Measurements from ENCODE around the gene ATAD3B.
A peak's percentile ranks its signal among the peaks of the same experiment; 100 is the strongest.

The ATAD3B gene

DNA sequence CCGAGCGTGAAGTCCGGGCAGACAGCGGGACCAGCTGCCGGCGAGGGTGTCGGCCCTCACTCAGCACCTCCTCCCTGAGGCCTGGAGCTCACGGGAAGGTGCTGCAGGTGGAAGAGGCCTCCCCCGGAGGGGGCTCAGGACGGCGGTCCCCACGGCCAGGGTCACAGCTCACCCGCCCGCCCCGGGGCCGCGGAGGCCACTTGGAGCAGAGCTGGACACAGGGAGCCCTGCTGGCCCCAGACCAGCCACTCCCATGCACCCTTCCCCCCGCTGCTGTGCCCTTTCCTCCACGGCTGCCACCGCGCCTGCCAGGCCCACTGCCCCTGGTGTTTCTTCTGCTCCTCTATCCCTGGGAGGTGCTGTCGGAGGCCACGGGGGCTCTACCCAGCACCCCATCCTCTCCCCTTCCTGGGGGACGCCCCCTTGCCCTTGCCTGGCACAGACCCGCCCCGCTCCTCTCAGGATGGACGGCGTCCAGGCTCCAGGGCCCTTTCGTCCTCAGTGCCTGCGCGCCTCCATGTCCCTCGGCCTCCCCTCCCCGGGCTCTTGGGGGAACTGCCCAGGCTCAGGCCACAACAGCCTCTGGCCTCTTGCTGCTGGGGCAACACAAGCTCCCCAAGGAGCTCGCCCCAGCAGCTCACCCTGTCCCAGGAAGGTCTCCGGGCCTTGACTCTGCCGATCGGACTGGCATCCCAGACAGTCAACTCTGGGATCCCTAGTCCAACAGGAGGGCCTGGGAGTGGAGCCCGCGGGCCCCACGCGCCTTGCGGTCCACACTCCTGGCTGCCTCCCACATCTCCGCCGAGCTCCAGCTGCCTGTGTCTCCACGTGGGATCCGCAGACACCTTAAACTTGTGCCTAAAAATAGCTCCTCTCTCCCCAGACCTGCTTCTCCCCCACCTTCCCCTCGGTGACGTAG, 64.7 kb downstream of the ATAD3B start:
- no peak for DNase-seq

DNA sequence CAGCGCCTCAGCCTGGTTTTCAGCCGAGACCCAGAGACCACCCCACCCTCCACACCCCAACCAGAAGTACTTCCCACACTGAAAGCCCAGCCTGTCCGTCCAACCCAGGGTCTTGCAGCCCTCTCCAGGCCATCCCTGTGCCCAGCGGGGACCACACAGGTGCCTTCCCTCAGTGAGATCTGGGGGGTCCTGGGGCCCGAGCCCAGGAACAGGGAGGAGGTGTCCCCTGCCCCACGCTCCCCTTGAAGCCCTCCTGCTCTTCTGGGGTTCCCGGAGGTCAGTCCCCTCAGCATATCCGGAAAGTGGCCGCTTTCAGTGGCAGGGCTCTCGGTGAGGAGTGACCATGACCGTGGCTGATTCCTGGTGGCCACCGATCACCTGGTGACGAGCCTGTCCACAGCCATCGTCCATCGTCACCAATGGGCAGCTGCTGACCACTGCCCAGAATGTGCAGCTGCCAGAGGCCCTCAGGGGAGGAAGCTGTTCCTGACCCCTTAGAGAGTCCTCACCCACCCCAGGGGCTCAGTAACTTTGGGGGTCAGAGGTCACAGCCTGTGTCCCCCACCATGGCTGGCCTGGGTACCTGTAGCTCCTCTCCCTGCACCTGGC, 65.5 kb downstream of the ATAD3B start:
- no peak for DNase-seq

DNA sequence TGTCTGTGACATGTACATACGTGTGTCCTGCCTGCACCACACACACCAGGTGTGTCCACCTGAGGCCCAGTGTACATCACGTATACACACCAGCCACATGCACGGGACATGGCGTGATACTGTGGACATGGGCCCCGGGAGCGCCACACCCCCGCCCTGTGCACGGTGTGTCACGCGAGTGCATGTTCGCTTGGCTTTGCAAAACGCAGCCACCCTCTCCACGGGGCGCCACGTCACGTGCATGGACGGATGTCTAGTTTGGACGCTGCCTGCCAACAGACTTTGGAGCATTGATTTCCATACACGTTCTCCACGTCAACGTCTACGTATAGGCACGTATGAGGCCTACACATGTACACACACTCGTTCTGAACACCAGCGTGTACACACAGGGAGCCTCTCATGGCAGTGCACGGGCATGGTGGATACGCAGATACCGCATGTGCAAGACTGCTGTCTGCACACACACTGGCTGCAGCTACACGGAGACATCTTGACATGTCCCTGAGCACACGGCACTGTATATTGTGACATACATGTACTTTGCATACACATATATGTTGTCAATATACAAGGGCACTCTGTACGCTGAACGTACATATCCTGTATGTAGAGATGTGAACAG, 66.2 kb downstream of the ATAD3B start:
- no peak for DNase-seq

DNA sequence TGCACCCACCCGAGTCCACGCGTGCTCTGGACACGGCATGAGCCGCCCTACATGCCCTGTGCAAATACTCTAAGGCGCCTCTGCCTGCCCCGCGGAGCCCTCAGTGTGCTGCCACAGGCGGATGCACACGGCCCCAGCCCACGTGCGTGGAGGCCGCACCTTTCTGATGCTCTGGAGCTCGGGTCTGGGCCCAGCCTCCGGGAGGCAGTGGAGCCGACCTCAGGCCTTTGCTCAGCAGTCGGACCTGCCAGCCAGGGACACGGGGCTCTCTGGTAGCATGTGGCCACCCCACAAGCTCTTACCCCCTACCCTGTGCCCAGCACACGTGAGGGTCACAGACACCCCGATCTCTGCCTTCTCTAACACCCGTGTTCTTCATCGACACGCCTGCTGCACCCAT, 66.8 kb downstream of the ATAD3B start:
- no peak for DNase-seq

DNA sequence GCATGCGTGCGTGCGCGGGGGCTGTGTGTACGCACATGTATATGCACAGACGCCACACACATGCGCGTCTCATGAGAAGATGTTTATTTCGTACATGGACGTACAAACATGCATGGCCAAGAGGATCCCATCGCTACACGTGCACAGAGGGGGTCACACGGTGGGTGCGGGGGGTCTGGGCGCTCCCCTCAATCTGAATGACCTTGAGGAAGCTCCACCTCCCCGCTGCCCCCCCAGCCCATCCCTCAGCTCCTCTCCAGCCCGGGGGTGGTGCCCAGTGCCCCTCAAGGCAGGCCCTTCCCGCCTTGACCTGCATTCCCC, 67.4 kb downstream of the ATAD3B start:
- no peak for DNase-seq

DNA sequence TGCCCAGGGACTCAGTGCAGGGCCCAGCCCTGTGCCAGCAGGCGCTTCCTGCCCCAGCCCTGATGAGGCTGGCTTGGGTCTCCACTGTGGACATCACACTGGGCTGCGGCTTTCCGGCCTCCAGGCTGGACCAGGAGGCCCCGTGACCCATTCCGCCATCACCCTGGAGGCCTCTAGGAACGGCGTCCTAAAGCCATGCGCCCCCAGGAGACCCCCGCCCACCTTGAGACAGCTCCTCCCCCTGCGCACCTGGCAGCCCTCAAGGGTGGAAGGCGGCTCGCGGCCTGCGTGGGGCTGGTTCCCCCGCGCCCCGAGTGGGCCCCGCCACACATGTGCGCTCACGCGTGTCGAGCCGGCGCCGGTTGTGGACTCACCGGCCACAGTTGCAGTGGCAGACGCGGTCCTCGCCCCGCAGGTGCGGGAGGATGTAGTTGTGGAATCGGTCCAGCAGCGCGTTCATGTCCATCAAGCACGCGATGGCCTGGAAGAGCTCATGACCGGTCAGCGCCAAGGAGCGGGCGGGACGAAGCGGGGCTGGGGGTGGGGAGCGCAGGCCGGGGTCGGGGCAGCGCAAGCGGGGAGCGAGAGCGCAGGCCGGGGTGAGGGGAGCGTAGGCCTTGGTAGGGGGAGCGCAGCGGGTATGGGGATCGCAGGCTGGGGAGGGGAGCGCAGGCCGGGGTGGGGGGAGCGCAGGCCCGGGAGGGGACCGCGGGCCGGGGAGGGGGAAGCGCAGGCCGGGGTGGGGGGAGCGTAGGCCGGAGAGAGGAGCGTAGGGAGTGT, 67.9 kb downstream of the ATAD3B start:
- DNase-seq = no peak

GRCh38 chr1:1540090-1540817, 68.7 kb downstream of the ATAD3B start, which contains the start of gene TMEM240:
Gene TMEM240 (minus strand): TSS chr1:1540624. CDS start chr1:1540346, 278 bp downstream.
- peak; percentile 62 for DNase-seq

- no peak for DNase-seq
Observed at GRCh38 chr1:1540818-1541628, 69.5 kb downstream of the ATAD3B start.

DNA sequence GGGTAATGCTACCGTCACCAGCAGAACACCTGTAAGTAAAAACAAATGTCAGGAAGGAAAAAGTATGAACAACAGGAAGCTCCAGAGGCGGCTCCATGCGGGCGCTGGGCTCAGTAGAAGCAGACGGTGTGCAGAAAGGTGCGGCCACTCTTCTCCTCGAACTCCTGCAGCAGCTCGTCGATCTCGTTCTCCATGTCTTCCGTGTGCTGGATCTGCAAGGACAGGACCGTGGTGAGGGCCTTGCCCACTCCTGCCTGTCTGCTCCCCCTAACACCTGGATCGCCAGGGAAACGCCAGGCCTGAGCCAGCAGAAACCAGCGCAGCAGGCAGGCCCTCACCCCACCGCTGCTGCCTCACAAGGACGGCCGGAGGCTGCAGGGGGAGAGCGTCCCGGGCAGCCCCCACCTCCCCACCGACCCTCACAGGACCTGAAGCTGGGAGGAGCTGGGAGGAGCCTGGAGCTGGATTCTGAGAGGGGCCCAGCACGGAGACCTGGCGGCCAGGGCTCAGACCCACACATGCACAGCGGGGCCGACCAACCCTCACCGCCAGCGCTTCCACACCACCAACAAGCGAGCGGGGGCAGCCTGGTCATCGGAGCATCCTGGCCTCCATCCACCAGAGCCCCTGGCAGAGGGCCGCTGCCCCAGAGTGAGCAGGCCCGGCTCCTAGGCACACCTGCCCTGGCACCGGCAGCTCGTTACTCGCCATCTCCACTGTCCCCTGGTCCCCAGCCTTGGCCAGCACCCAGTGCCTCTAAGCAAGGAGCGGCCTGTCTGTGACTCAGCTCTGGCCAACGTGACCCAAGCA, 70.6 kb downstream of the ATAD3B start:
- DNase-seq = no peak

- DNase-seq = no peak
Observed at GRCh38 chr1:1542766-1543705, 71.5 kb downstream of the ATAD3B start.

DNA sequence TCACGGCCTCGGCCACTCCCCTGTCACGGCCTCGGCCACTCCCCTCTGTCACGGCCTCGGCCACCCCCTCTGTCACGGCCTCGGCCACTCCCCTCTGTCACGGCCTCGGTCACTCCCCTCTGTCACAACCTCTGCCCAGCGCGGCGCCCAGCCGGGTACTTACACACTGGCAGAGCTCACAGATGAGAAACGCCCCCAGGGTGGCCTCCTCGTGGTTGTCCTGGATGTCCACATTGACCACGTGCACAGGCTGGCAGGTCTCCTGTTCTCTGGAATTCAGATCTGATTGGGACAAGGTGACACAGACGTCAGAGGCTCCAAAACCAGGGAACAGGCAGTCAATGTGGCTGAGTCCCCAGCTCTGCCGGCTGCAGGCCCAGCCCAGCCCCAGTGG, 72.1 kb downstream of the ATAD3B start:
- no peak for DNase-seq

DNA sequence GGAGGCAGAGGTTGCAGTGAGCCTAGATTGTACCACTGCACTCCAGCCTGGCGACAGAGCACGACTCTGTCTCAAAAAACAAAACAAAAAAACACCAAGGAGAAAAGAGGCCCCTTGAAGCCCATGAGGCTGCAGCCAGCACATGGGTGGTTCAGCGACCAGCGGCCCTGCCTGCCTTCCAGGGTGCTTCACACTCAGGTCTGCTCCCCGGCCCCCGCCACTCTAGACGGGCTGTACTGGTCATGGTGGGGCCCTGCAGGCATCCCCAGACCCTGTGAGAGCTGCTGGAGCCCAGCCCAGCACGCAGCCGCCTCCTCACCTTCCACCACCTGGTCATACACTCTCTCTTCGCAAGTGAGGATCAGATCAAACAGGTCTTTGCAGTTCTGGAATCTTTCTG, 73.0 kb downstream of the ATAD3B start:
- DNase-seq = no peak

All from stimulated activated CD4-positive, alpha-beta T cell treated with anti-CD3 and anti-CD28 coated beads, Interleukin-4, amount 100 ng/mL, for 1 hour (primary cell).